Effector CD4-positive, alpha-beta T cell (primary cell): ENCODE measurements around the gene TEX22.
"Not testable (repeated sequence)": the region's sequence is repeated elsewhere in the genome, so short reads cannot be mapped to it uniquely, and the experiment has no call there.

Source experiments
- DNase-seq: peaks from one replicate; pipeline ENCODE4 v3.0.0-alpha.2; 2020
- total RNA-seq: gene quantifications from one replicate; lab custom pipeline; 2026; lab: John Stamatoyannopoulos, UW

The TEX22 gene, protein sequence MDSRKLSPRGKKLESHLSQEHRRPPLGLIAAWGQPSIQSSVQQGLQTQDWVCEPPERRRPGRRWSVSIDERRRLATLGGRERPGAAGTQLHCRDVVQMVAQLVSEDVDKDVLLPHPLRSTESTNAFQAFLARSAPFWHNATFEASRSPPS
- 1.5 reads per million for total RNA-seq

DNA sequence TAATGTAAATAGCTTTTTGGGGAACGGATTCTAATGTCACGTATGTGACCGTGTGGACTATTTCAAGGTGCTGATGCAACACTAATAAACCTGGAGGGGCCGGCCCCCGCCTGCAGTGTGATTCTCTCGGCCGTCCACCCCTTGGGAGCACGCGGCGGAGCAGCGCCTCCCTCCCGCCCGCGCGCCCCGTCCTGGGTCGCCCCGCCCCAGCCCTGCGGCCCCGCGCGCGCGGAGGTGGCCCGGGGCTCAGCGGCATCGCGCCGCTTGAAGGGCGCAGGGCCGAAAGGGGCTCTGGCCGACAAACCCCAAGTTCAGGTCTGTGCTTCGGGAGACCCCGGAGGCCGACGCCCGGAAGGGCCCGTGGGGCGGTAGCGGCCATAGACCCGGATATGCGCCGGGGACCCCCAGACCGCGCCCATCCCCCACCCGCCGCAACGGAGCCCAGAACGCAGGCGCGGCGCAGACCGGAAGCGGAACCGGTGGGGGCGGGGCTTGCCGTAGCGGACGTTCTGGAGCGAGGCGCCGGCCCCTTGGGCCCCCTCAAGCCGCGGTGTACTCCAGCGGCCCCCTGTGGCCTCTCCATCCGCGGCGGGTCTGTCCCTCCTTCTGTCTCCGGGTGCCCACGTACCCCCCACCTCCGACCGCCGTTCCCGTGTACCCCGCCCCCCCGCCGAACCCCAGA, at the start of gene TEX22:
TSS of gene TEX22 (plus strand) at position 495 of the 682 bp plus-strand sequence. CDS start 803 bp downstream, outside the sequence.
- peak; percentile 81 for DNase-seq

DNA sequence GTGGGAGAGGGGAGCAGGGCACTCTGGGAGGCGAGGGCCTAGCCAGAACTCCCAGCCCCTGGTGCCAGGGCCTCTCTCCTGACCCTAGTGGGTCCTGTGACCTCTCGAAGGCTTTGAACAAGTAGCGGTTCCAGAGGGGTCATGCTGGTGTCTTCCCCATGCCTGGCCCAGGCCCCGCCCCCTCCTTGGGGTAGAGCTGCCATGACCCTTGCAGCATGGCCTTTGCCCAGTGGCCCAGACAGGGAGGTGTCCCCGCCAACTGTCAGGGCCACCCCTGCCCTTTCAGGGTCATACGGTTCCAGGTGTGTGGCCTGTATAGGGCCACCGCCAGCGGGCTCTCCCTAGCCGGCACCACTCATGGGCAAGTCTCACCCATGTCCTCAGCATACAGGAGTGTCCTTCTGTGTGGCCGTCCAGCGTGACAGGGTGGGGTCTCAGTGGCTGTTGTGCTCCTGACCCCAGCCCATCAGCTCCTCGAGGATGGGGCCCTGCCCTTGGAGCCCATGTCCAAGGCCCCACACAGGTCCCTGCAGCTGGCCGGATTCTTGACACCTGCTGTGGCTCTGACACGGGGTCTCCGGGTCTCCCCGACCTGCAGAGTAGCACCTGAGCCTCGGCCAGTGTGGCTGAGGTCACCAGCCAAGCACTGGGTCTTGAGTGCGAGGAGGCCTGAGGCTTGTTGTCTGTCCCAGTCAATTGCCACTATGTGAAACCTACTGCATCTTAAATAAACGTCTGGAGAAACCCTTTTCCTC, 49.2 kb upstream of the TEX22 start:
- DNase-seq, result no peak

DNA sequence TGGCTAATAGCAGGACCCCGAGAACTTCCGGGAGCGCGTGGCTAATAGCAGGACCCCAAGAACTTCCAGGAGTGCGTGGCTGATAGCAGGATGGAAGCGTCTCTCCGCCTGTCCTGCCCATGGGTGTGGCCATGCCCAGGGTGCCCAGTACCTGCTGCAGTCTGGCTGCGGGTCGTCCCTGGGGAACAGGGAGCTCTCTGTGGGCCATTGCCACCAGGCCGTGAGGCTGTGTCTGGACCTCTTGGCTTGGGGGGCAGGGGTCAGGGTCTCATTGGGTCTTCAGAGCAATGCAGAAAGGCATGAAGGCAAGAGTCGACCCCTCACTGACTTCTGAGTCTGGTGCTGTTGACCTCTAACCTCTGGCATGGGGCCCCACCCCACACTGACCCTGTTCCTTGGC, 48.3 kb upstream of the TEX22 start:
- no peak for DNase-seq

DNA sequence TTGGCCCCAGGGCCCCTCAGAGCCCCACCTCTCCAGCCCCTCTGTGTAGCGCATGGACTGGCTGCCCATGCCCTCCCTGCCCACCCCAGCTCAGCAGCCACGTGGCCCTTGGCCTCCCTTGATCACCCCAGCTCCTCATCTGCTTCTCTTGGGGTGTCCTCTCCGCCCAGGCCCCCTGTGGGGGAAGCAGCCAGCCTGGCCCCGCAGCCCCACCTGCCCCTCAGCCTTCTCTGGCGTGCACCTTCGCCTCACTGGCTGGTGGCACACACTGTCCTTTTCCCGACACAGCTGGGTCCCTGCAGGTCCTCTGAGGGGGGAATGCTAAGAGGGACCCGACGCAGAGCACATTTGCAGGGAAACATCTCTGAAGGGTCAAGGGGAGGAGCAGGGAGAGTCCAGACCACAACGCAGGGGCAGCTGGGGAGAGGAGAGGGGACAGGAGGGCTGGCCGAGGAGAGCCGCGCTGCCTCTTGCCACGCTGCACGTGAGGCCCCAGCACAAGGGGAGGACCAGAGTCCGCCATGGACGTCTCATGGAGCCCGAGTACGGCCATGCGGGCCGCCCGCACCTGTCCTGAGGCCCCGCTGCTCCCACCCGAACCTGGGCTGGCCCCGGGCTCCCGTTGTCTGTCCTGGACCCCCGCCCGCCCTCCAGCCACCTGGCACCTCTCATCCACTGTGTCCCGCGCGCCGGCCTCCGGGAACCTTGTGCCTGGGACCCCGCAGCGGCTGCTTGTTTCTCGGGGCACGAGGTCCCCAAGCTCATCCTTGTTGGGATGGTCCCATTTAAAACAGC, 47.7 kb upstream of the TEX22 start:
- no peak for DNase-seq

DNA sequence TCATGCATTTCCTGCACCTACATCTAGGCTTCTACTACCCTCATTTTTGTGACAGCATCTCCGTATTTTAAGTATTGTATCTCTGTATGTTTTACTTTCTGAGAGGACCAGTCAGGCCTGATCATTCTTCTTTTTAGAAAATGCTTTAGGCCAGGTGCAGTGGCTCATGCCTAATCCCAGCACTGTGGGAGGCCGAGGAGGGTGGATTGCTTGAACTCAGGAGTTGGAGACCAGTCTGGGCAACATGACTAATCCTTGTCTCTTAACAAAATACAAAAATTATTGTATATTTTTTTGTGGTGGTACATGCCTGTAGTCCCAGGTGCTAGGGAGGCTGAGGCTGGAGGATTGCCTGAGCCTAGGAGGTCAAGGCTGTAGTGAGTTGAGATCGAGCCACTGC, 46.9 kb upstream of the TEX22 start:
- no peak for DNase-seq

DNA sequence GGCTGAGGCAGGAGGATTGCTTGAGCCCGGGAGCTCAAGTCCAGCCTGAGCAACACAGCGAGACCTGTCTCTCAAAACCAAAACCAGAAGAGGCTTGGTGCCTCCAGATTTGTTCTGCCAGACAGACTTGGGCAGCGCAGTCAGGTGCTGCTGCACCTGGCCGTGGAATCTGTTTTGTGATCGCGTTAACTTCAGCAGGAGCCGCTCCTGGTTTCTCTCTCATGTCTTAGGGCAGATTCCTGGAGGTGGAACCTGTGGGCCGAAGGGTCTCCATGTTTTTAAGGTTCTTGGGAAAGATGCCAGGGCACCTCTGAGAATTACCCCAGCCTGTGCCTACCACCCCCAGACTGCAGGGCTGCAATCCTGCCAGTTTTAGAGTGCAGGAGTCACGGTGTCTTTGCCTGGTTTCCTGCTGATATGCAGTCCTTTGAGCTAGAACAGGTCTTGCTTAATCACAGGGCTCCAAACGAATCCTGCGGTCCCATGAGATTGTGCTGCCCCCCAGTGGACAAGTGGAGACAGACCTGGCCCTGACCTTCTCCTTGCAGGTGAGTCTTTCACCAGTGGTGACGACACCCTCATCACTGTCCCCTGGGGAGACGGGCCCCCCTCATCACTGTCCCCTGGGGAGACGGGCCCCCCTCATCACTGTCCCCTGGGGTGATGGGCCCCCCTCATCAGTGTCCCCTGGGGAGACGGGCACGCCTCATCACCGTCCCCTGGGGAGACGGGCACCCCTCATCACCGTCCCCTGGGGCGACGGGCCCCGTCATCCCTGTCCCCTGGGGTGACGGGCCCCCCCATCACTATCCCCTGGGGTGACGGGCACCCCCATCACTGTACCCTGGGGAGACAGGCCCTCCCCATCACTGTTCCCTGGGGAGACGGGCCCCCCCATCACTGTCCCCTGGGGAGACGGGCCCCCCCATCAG, 46.2 kb upstream of the TEX22 start:
- DNase-seq, result peak; percentile 82

DNA sequence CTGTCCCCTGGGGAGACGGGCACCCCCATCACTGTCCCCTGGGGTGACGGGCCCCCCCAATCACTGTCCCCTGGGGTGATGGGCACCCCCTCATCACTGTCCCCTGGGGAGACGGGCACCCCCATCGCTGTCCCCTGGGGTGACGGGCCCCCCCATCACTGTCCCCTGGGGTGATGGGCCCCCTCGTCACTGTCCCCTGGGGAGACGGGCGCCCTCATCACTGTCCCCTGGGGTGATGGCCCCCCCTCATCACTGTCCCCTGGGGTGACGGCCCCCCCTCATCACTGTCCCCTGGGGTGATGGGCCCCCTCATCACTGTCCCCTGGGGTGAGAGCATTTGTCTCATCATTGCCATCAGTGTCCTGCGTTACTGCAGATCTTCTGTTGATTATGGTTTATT, 45.2 kb upstream of the TEX22 start:
- no peak for DNase-seq

DNA sequence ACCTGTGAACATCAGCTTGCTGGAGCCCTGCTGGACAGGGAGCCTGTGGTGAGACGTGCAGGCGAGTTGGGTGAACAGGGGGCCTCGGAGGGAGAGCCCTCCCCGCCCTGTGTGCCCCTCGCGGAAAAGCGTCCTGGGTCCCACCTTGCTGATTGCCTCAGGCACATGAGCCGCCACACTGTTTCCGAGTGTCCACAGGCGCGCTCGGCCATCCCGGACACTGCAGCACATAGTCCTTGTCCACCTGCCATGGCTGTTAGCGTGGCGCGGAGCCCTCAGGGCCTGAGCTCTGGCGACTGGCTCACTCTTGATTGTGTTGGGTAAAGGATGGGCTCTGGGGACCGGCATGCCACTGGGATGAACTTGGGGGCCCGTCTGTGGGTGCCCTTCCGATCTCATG, 43.8 kb upstream of the TEX22 start:
- no peak for DNase-seq

DNA sequence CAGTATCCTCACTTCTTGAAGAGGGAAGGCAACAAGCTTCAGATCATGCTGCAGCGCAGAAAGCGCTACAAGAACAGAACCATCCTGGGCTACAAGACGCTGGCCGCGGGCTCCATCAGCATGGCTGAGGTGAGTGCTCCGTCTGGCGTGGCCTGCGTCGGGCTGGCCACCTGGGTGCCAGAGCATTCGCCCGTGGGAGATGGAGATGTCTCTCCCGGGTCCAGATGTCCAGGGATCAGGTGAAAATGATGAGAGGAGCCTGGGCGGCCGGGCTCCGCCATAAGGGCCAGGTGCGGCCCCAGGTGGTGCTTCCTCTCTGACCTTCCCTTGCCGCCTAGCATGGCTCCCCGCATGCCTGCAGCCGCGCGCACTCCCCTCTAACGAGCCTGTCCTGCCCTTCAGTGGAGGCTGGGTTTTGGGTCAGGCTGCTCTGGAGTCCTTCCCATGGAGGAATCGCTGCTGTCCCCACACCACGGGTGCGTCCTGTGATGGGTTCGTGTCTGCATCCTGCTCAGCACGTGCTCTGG, 43.2 kb upstream of the TEX22 start:
- DNase-seq, result no peak

DNA sequence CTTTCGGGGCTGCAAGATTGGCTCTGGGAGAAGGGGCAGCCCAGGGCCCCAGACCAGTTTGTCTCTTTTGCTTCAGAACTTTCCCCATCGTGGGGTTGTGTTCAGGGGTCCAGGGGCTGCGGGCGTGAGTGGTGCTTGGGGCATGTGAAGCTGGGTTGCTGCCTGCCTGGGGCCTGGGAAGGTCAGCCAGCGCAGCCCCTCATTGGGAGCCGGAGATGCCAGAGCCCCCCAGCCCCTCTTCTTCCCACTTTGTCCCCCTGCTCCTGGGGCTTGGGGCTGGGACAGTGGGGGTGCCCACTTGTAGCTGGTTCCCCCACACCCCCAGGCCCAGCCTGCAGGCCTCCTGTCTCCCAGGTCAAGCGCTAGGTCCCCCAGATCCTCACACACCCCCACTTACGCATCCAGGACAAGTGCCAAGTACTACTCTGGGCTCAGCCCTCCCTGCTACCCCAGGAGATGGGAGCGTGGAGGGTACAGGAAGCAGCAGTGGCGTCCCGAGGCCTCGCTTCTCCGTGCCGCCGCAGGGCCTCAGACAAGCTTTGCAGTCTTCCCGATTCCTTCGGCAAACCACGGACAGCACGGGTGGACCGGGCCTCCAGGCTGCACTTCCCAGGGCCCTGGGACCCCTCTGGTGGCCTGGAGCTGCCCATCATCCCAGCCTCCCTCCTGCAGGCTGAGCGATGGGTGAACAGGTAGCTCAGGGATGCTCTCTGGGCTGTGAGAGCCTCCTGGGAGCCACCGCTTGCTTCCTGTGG, 42.3 kb upstream of the TEX22 start:
- no peak for DNase-seq

DNA sequence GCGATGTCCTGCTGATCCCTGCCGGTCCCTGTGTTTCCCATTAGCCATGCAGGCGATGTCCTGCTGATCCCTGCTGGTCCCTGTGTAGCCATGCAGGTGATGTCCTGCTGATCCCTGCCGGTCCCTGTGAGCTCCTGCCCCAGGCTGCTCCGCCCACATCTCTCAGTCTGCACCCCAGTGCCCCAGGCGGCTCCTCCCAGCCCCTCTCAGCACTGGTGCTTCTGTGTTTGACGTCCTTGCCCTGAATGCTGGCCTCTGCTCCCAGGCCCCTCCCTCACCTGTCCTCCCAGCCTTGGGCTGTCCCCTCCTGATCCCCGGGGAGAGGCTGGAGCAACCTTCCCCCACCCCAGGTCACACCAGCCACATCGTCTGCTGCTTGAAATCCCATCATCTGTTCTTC, 41.4 kb upstream of the TEX22 start:
- no peak for DNase-seq

DNA sequence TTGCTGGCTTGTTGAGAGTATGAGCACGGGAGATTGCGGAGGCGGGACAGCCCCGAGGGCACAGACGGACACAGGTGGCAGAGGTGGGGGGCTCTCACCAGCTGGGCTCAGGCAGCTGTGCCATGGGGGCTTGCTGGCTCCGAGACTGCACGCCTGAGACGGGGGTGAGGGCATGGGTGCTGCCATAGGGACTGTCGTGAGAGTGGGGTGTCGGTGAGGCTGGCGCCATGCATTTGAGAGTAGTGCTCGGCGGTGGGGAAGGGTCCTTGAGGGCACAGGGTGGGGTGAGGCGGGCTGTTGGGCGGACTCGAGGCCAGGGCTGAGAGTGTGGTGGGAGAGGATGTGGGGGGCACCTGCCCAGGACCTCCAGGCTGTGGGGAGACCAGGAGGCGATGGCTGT, 40.7 kb upstream of the TEX22 start:
- no peak for DNase-seq

DNA sequence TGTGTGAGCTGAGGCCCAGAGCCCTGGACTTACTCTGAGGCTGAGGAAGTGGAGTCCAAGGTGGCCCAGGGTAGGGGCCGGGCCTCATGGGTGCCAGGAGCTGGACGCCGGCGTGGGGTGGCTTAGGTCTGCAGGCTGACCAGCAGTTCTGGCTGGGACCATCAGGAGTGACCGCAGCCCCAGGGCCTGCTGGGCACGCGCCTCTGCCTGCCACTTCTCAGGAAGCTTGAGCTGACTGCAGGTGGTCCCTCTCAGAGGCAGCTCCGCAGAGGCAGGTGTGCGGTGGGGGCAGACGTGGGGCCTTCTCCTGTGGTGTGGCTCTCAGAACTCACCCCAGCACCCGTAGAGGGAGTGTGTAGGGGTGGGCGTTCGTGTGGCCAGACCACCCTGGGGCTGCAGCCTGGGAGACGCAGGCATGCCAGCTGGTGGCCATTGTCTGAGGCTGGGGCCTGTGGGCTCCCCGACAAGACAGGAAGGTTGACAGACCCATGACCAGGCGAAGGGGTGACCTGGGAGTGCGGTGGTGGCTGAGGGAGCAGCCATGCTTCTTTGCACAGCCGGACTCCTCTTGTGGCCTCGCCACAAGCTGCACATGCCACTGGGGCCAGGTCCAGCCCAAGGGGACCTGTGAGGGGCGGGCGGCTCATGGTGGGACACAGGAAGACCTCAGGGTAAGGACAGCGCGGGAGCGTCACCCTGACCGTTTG, 40.0 kb upstream of the TEX22 start:
- no peak for DNase-seq

DNA sequence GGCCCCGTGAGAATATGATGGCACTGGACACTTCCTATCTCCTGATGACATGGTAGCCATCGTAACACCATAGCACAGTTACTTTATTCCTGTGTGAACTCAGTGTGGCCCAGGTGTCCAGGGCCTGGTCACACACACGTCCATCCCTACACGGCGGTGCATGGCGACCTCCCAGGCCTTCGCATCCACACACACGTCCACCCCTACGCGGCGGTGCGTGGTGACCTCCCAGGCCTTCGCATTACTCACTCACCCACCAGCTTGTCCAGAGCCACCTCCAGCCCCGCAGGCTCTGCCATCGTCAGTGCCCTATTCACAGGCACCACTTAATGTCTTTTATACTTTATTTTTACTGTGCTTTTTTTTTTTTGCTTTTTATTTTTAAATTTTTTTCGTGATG, 39.4 kb upstream of the TEX22 start:
- no peak for DNase-seq

DNA sequence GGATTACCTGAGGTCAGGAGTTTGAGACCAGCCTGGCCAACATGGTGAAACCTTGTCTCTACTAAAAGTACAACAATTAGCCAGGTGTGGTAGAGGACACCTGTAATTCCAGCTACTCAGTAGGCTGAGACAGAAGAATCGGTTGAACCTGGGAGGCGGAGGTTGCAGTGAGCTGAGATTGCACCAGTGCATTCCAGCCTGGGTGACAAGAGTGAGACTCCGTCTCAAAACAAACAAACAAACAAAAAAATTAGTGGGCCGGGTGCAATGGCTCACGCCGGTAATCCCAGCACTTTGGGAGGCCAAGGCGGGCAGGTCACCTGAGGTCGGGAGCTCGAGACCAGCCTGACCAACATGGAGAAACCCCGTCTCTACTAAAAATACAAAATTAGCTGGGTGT, 36.9 kb upstream of the TEX22 start:
- not testable (repeated sequence) for DNase-seq

DNA sequence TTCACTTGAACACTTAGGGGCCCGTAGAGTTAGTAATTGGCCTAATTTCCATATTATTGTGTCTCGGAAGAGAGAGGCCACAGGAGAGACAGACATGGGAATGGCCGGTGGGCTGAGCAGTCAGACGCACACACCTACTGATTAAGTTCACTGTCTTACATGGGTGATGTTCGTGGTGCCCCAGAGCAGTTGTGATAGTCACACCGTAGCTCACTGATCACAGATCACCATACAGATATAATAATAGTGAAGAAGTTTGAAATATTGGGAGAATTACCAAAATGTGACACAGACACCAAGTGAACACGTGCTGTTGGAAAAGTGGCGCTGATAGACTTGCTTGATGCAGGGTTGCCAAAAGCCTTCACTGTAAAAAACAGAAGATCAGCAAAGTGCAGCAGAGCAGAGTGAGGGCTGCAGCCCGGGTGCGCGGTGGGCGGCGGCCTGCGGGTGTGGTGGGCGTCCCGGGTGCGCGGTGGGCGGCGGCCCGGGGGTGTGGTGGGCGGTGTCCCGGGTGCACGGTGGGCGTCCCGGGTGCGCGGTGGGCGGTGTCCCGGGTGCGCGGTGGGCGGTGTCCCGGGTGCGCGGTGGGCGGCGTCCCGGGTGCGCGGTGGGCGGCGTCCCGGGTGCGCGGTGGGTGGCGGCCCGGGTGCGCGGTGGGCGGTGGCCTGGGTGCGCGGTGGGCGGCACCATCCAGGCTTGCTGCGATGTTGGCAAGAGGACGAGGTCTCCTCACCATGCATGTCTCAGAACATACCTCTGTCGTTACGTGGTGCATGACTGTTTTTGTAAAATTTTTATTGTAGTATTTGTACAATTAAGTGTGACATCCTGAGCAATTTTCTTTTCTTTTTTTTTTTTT, 34.3 kb upstream of the TEX22 start:
- DNase-seq, result peak; percentile 20

DNA sequence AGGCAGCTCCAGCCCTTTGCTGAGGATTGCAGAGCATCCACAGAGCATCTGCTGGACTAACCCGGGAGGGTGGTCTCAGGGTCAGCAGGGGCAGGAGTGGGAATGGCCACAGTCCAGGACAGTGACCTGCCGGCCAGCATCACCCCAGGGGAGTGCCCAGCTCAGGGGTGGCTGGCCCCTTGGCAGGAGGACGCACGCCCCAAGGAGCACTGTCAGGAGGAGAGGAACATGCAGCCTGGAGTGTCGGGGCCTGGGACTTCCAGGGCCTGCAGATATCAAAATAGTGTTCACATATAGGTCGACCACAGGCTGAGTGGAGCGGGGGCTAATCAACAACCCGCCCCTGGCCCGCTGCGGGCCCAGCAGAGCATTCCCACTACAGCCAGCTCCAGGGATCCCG, 33.2 kb upstream of the TEX22 start:
- DNase-seq, result no peak

DNA sequence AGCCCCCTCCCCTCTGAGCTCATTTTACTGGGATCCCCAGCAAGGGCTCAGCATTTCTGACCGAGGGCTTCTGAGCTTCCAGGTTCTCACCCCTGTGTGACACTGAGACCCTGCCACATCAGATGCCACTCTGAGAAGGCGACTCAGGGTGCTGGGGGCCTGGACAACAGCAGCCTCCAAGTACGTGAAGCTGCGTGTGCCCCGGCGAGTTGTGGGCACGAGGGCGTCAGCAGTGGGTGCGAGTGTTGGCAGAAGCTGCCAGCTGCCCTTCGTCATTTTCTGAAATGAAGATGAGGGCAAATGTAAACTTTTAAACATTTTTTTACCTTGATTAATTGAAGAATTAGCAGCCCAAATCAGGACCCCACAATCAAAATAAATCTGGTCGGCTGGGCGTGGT, 32.7 kb upstream of the TEX22 start:
- DNase-seq, result no peak

DNA sequence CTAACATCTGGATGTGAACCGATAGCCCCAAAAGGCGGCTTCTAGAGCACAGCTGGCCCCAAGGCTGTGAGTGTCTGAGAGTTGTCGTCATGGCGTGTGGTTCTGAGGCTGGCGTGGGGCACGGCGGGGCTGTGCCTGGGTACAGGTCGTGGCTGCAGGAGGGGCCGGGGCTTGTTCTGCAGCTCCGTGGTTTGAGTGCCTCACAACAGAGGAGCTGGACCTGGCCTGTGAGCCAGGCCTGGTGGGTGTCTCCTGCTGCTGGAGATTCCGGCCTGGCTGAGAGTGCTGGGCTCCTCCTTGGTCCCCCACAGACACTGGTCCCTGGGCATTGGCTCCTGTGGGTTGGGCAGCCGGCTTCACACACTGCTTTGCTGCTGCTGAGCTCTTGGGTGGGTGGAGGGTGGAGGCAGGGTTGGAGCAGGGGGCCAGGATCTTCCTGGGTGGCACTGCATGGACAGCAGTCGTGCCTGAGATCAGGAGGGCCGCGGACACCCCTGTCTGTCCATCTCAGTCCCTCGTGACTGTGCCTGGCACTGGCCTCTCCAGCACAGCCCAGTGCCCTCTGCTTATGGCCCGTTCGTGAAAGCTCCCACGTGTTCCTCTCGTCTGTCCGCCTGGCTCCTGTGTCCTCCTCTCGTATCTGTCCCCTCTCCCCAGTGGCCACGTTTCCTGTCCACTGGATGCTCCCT, 31.8 kb upstream of the TEX22 start:
- DNase-seq, result no peak
